Hepatocyte (in vitro differentiated cells): ENCODE results near the gene ZBED4. TPM values are rescaled to one million over a fixed set of nuclear protein-coding genes. Genes with fewer than 3 reads are reported as not detected.

ENCODE experiments used
- DNase-seq: peaks from one replicate; pipeline ENCODE4 v3.0.0-alpha.2; 2016; ENCODE audit warnings: low spot score
- H2AFZ ChIP-seq: fragments of 200-600 bp; sonication (generic); 2 replicates; pipeline ENCODE4 v1.6.0; 2016; ENCODE audit warnings: antibody characterized with exemption, mild to moderate bottlenecking
- H3K27ac ChIP-seq: fragments of 200-600 bp; sonication (generic); 2 replicates; pipeline ENCODE4 v1.5.1; 2016; ENCODE audit warnings: mild to moderate bottlenecking
- H3K27me3 ChIP-seq: fragments of 200-600 bp; sonication (generic); 2 replicates; pipeline ENCODE4 v1.6.1; 2016
- H3K36me3 ChIP-seq: fragments of 200-600 bp; sonication (generic); replicated peaks from 2 replicates; pipeline ENCODE4 v1.5.1; 2016; ENCODE audit warnings: low read depth; ENCODE audit not compliant: insufficient read depth
- H3K4me1 ChIP-seq: fragments of 200-600 bp; sonication (generic); 2 replicates; pipeline ENCODE4 v1.5.1; 2016; ENCODE audit warnings: mild to moderate bottlenecking, moderate library complexity; ENCODE audit not compliant: insufficient read depth
- H3K4me2 ChIP-seq: fragments of 200-600 bp; sonication (generic); 2 replicates; pipeline ENCODE4 v1.6.0; 2016
- H3K4me3 ChIP-seq: fragments of 200-600 bp; sonication (generic); 2 replicates; pipeline ENCODE4 v1.5.1; 2016; ENCODE audit warnings: mild to moderate bottlenecking
- H3K79me2 ChIP-seq: fragments of 200-600 bp; sonication (generic); 2 replicates; pipeline ENCODE4 v1.6.0; 2017; ENCODE audit warnings: mild to moderate bottlenecking
- H3K9me2 ChIP-seq: fragments of 200-600 bp; sonication (generic); replicated peaks from 2 replicates; pipeline ENCODE4 v1.6.0; 2017; ENCODE audit warnings: mild to moderate bottlenecking; ENCODE audit not compliant: insufficient read depth
- H3K9me3 ChIP-seq: fragments of 200-600 bp; sonication (generic); 2 replicates; pipeline ENCODE4 v1.5.1; 2016; ENCODE audit warnings: low read depth, mild to moderate bottlenecking
- H4K20me1 ChIP-seq: fragments of 200-600 bp; sonication (generic); 2 replicates; pipeline ENCODE4 v1.6.0; 2016; ENCODE audit warnings: mild to moderate bottlenecking; ENCODE audit not compliant: insufficient read depth, poor library complexity, severe bottlenecking
- EZH2 ChIP-seq: fragments of 200-600 bp; sonication (generic); IDR thresholded peaks from 2 replicates; pipeline ENCODE4 v1.6.1; 2016; ENCODE audit warnings: antibody characterized with exemption, mild to moderate bottlenecking, borderline replicate concordance
- EZH2phosphoT487 ChIP-seq: fragments of 200-600 bp; sonication (generic); IDR thresholded peaks from one replicate; pipeline ENCODE4 v1.6.1; 2018; ENCODE audit warnings: antibody characterized with exemption, mild to moderate bottlenecking, low read depth, moderate library complexity; ENCODE audit not compliant: unreplicated experiment, severe bottlenecking
- WGBS: methylation state at CpG from one replicate; pipeline ENCODE4 v1.1.6; 2016; ENCODE audit warnings: low lambda C conversion rate; ENCODE audit errors: missing lambda C conversion rate; 5-methylcytosine and 5-hydroxymethylcytosine counted together
- polyA plus RNA-seq: library from polyadenylated mRNA; unstranded; fragments of >200 nt; fragmentation: Nextera tagmentation; extraction: Ambion mirVana; gene quantifications from 2 replicates; pipeline ENCODE4 v1.2.1, GENCODE V29; 2016
- total RNA-seq: library from RNA; depleted of rRNA; stranded (reverse); fragments of >200 nt; gene quantifications from 2 replicates; pipeline ENCODE4 v1.2.3, GENCODE V29; 2014
- TF ChIP-seq, protein P1 (sequence below): fragments of 200-600 bp; sonication (generic); IDR thresholded peaks from 2 replicates; pipeline ENCODE4 v1.5.1; 2016; ENCODE audit warnings: antibody characterized with exemption, mild to moderate bottlenecking; ENCODE audit not compliant: poor library complexity

ZBED4 gene
- total and polyA plus RNA-seq, 2 experiments from 2014 or later, result 14.9 to 16.3 TPM

DNA sequence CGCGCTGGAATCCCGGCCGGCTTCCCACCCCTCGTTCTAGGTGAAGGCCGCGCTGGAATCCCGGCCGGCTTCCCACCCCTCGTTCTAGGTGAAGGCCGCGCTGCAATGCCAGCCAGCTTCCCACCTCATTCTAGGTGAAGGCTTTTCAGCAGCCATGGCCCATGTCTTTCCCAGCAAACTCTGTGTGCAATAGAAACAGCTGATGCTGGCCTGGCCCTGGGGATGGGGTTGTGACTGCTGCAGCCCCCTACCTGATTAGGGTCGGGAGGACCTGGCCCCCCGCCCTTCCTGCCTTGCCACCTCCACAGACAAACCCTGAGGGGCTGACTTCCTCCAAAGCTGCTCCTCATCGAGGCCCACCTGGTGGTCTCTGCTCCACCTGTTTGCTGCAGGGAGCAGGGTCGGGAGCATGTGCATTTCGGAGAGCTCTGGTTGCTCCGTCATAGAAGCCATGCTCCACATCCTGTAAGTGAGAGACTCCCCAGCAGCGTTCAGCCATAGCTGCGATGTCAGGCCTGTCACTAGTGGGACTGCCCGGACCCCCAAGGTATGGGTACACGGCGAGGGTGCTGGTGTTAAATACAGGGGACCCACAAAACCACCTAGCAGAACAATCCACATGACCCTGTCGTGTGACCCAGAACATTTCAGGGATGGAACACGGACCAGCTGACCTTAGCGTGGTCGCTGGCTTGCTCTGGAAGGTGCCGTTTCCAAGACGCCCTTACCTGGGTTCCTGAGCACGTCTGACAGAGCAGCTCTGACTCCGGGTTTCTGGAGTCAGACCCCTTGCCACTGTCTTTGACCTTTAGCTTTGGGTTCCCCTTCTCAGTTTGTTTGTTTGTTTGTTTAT is 3.3 kb downstream of the ZBED4 start:
- no peaks in the 10 kb centered on the region for H3K9me3 ChIP-seq
- H3K27ac ChIP-seq, result no peak overlapping the region
- H3K4me1 ChIP-seq, result peaks cover 26% of the 10 kb centered on the region
- H3K27me3 ChIP-seq, result no peaks in the 10 kb centered on the region
- H4K20me1 ChIP-seq, result peaks cover 56% of the 10 kb centered on the region
- peaks cover 77% of the 10 kb centered on the region for H3K79me2 ChIP-seq
- no peak overlapping the region for H3K4me2 ChIP-seq
- no peak overlapping the region for H2AFZ ChIP-seq
- 95% methylated on average over 26 of the region's 31 CpGs for WGBS
- H3K9me2 ChIP-seq, result no peaks in the 10 kb centered on the region
- no peak for TF ChIP-seq EZH2
- TF ChIP-seq EZH2phosphoT487, result no peak
- TF ChIP-seq, protein P1, sequence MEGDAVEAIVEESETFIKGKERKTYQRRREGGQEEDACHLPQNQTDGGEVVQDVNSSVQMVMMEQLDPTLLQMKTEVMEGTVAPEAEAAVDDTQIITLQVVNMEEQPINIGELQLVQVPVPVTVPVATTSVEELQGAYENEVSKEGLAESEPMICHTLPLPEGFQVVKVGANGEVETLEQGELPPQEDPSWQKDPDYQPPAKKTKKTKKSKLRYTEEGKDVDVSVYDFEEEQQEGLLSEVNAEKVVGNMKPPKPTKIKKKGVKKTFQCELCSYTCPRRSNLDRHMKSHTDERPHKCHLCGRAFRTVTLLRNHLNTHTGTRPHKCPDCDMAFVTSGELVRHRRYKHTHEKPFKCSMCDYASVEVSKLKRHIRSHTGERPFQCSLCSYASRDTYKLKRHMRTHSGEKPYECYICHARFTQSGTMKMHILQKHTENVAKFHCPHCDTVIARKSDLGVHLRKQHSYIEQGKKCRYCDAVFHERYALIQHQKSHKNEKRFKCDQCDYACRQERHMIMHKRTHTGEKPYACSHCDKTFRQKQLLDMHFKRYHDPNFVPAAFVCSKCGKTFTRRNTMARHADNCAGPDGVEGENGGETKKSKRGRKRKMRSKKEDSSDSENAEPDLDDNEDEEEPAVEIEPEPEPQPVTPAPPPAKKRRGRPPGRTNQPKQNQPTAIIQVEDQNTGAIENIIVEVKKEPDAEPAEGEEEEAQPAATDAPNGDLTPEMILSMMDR, result no peak
- DNase-seq, result no peak
- no peak overlapping the region for H3K4me3 ChIP-seq
- H3K36me3 ChIP-seq, result no peaks in the 10 kb centered on the region

DNA sequence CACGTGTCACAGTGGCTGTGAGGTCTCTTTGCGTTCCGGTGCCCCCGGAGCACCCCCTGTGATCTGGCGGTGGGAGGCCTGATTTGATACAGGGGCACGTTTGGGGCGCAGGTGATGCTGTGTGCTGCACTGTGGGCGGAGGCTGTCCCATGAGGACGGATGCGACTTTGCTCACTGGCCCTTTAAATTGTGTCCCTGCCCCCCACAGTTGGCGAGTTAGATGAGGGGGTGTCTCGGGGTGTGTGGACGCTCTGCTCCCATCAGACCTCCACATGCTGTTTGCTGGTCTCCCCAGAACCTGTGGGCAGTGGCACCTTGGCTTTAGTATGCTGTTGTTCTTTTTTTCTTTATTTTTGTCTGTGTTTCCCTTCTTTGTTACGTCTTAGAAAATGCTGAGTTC is 5.2 kb downstream of the ZBED4 start:
- no peaks in the 10 kb centered on the region for H3K36me3 ChIP-seq
- H3K4me1 ChIP-seq, result peaks cover 18% of the 10 kb centered on the region
- H3K9me2 ChIP-seq, result no peaks in the 10 kb centered on the region
- 89% methylated on average over 14 of the region's 14 CpGs for WGBS
- no peak overlapping the region for H3K4me3 ChIP-seq
- no peaks in the 10 kb centered on the region for H3K27me3 ChIP-seq
- no peaks in the 10 kb centered on the region for H3K9me3 ChIP-seq
- H4K20me1 ChIP-seq, result peaks cover 68% of the 10 kb centered on the region
- peaks cover 95% of the 10 kb centered on the region for H3K79me2 ChIP-seq
- H2AFZ ChIP-seq, result no peak overlapping the region
- H3K27ac ChIP-seq, result no peak overlapping the region
- DNase-seq, result no peak
- H3K4me2 ChIP-seq, result no peak overlapping the region
- TF ChIP-seq EZH2 (no peak), EZH2phosphoT487 (no peak)
- TF ChIP-seq, protein P1, result no peak

DNA sequence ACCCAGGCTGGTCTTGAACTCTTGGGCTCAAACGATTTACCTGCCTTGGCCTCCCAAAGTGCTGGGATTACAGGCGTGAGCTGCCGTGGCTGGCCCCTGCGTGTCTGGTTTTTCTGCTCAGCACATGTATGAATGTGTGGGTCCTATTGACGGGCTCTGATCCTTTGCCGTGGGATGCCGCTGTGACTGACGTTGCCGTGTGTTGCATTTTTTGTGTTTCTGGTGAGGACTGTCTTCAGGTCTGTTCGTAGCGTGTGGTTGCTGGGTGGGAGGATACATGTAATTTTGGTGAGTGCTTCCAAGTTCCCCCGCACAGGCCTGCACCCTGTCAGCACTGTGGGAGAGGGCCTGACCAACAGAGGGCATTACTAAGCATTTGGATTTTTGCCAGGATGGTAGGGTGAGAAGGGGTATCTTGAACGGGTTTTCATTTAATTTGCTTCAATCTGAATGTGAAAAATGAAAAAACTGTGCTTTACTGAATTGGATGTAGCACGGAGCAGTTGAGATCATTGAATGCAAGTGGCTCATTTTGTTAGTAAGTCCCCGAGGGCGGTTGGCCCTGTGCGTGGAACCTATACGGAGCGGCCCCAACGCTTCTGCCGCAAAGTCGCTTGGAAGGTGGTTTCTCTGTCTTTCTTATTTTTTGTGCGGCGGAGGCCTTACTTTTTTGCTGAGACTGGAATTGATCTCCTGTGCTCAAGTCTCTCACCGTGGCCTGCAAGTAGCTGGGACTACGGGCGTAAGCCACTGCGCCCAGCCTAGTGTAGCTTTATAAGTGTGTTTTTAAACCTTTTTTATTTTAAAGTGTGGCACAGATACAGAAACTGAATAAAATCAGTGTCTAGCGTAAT is 8.2 kb downstream of the ZBED4 start:
- Histone ChIP-seq H3K9me2 (no peaks in the 10 kb centered on the region), H3K4me3 (no peak overlapping the region), H3K27me3 (no peaks in the 10 kb centered on the region), H3K79me2 (peaks cover 99% of the 10 kb centered on the region), H3K4me1 (no peaks in the 10 kb centered on the region), H3K36me3 (no peaks in the 10 kb centered on the region), H4K20me1 (peaks cover 43% of the 10 kb centered on the region), H2AFZ (no peak overlapping the region), H3K9me3 (peaks cover 4% of the 10 kb centered on the region), H3K4me2 (no peak overlapping the region), H3K27ac (no peak overlapping the region)
- 91% methylated on average over 29 of the region's 29 CpGs for WGBS
- no peak for DNase-seq
- TF ChIP-seq, protein P1, result no peak
- no peak for TF ChIP-seq EZH2
